Fibroblast of the aortic adventitia (primary cell): Measurements from ENCODE around the gene SLC1A2. TPM values are rescaled to one million over a fixed set of nuclear protein-coding genes. Genes with fewer than 3 reads are reported as not detected.

Source experiments
- DNase-seq: peaks from one replicate; pipeline ENCODE4 v3.0.0-alpha.2; 2010; ENCODE audit warnings: low read depth
- H3K4me3 ChIP-seq: 2 replicates; pipeline ENCODE4 v1.5.1; 2011; ENCODE audit warnings: low read depth, mild to moderate bottlenecking, control low read depth, low read length, moderate library complexity
- CTCF ChIP-seq: IDR thresholded peaks from 2 replicates; pipeline ENCODE4 v1.5.1; 2011; ENCODE audit warnings: mild to moderate bottlenecking, low read length, control low read depth, inconsistent platforms; ENCODE audit not compliant: insufficient read depth
- total RNA-seq: library from RNA; depleted of rRNA; stranded (reverse); fragments of >200 nt; gene quantifications from 2 replicates; pipeline ENCODE4 v1.2.3, GENCODE V29; 2012; ENCODE audit warnings: low replicate concordance

The SLC1A2 gene
- total RNA-seq, 1 donor = 23.6 TPM

GRCh38 chr11:35414776-35415175 lies 4.6 kb downstream of the SLC1A2 start:
- H3K4me3 ChIP-seq = no peak overlapping the region
- no peak for DNase-seq
- TF ChIP-seq CTCF = no peak

DNA sequence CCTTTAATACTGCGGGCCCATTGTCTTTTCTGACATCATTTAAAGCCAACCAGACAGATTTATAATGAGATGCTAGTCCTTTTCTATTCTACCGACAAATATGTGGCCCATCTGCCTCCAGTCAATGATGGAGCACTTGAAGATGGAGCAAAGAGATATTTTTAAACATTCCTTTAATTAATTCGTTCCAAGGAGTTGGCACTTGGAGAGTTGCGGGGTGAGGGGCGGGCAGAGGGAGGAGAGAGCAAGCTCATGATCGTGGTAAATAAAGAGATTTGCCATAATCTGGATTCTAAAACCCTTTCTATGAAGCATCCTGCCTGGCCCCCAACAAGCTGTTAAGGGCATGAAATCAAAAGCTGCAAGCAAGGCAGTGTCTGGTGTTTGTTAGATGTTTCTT lies 5.0 kb downstream of the SLC1A2 start:
- no peak for DNase-seq
- H3K4me3 ChIP-seq = no peak overlapping the region
- no peak for TF ChIP-seq CTCF

- H3K4me3 ChIP-seq = no peak overlapping the region
- no peak for TF ChIP-seq CTCF
These were observed 5.8 kb downstream of the SLC1A2 start for GRCh38 chr11:35413598-35413997.

GRCh38 chr11:35412285-35412684 lies 7.1 kb downstream of the SLC1A2 start:
- peak; percentile 33 for DNase-seq
- TF ChIP-seq CTCF = peak; percentile 47
- H3K4me3 ChIP-seq = no peak overlapping the region

More at GRCh38 chr11:35413598-35413997, 5.8 kb downstream of the SLC1A2 start:
- DNase-seq = no peak

GRCh38 chr11:35407041-35407440 lies 12.3 kb downstream of the SLC1A2 start:
- no peak for TF ChIP-seq CTCF
- DNase-seq = no peak
- H3K4me3 ChIP-seq = no peak overlapping the region

- H3K4me3 ChIP-seq = no peak overlapping the region
- DNase-seq = peak; percentile 38
- peak; percentile 55 for TF ChIP-seq CTCF
These were observed 15.0 kb downstream of the SLC1A2 start for GRCh38 chr11:35404388-35404775.

DNA sequence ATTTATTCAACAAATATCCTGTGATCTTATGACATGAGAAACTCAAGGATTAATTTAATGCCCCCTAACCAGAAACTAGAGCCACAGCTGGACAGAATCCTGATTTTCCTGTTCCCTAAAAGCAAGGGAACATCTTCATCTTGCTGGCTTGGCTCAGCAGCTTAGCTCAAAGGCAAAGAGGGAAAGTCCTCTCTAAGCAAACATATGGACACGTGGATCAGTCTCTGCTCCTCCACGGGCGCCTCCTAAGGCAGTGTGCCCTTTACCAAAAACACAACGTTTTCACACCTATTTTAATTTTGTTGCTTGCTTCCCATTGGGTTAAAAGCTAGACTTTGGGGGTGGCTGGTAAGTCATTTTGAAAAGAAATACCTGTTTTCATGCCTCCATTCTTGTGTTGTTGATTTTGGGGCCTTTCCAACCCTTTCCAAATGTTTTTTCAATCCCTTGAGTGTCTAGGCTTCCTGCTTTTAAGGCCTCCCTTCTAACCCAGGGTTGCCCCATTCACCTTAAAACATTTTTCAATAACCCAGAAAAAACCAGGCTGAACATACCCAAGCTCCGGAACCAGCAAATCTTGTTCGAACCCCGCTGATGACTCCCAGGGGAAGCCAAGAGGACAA lies 15.5 kb downstream of the SLC1A2 start:
- H3K4me3 ChIP-seq = no peak overlapping the region
- no peak for DNase-seq
- no peak for TF ChIP-seq CTCF
